ENCODE measurements around the gene OGG1.
A peak's percentile ranks its signal among the peaks of the same experiment; 100 is the strongest.

Gene OGG1

GRCh38 chr3:9729419-9729818 is 20.3 kb upstream of the OGG1 start:
- no peak for DNase-seq

- no peak for DNase-seq
Observed at GRCh38 chr3:9730657-9731205, 19.0 kb upstream of the OGG1 start.

GRCh38 chr3:9731206-9732079 is 18.3 kb upstream of the OGG1 start, which contains the start of gene BRPF1:
BRPF1 (plus strand) TSS chr3:9731735; CDS start chr3:9734141, 2,406 bp downstream.
- peak; percentile 100 for DNase-seq

DNA sequence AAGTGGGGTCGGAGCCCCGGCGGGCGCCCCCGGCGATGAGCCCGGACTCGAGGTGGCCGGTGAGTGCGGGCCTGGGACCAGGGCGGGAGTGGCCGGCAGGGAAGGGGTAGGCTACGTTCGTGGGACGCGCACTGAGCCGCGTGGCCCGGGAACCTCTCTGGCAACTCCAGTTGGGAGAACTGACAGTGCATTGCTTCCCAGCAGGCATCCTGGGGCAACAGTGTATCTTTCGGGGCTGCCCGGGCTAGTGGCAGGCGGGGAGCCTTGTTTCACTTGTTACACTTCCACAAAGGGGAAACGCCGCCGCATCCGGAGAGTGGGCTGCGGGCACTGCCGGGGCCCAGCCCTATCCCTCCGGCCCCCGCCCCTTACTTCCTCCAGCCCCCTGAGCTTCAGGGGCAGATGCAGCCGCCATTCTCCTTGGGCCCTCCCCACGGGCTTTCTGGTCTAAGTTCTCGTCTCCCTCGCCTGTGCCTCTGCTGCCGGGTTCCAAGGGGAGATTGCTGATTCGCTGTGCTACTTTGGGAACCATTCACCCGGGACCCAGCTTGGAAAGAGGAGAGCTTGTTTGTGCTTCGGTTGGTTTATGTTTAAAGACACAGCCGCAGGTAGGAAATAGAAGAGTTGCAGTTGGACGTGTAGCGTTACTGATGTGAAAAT is 17.5 kb upstream of the OGG1 start:
- DNase-seq = peak; percentile 56

DNA sequence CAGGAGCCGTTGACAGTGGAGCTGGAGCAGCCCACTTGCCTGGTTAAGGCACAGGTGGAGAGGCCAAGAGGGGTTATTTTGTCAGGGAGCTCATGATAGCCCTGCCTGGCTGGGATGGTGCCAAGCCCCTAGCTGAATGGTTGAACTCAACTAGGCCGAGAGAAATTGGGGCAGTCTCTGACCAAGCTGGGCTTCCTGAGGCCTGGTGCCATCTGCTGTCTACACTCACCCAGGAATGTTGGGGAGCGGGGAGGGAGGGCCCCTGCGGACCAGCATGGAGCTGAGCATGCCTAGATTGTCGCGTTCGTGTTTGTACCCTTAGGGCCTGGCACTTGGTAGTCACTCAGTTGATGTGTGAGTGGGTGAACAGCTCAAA is 17.0 kb upstream of the OGG1 start:
- no peak for DNase-seq

- DNase-seq = no peak
Observed at GRCh38 chr3:9736831-9737230, 12.9 kb upstream of the OGG1 start.

GRCh38 chr3:9739181-9739580 is 10.6 kb upstream of the OGG1 start:
- DNase-seq = no peak

DNA sequence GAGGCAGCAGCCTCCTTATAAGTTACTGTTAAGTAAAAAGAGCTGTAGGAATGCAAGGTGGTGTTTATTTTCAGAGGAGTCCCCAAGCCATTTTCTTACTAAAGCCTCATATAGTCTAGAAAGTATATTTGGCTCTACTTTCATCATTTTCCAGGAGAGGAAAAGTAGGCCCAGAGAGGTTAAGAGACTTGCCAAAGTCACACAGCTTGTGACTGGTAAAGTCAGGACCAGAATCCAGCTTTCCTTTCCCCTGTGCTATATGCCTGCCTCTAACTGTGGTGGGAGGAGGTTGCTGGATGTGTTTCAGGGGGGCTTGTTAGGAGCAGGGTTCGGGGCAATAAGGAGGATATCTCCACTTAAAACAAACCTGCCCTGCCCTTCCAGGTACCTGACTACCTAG is 7.2 kb upstream of the OGG1 start:
- DNase-seq = no peak

DNA sequence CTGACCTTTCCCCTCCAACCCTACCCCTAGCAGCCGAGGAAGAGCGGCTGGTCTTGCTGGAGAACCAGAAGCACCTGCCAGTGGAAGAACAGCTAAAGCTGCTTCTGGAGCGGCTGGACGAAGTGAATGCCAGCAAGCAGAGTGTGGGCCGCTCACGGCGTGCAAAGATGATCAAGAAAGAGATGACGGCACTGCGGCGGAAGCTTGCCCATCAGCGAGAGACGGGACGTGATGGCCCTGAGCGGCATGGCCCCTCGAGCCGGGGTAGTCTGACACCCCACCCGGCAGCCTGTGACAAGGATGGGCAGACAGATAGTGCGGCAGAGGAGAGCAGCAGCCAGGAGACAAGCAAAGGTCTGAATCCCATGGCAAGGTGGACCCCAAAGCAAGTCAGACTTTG is 6.2 kb upstream of the OGG1 start:
- DNase-seq = no peak

- no peak for DNase-seq
Observed at GRCh38 chr3:9744162-9744561, 5.6 kb upstream of the OGG1 start.

- no peak for DNase-seq
Observed at GRCh38 chr3:9745521-9745920, 4.2 kb upstream of the OGG1 start.

DNA sequence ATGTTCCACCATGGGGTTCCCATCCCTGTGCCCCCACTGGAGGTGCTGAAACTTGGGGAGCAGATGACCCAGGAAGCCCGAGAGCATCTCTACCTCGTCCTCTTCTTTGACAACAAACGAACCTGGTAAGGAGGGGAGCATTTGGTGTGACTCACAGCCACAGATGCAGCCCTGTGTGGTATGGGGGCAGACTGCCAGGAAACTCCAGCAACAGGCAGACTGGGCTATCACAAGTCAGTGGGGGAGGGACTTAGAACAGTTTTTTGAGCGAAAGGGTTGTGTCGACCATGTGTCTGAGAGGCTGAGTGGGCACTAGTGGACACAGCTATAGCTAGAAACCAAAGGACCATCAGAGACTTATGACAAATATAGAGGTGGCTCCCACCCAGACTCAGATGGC is 3.4 kb upstream of the OGG1 start:
- no peak for DNase-seq

GRCh38 chr3:9747267-9747666 is 2.5 kb upstream of the OGG1 start:
- DNase-seq = no peak

GRCh38 chr3:9748031-9748430 is 1.7 kb upstream of the OGG1 start:
- no peak for DNase-seq

- no peak for DNase-seq
Observed at GRCh38 chr3:9749296-9749644, 482 bp upstream of the OGG1 start.

DNA sequence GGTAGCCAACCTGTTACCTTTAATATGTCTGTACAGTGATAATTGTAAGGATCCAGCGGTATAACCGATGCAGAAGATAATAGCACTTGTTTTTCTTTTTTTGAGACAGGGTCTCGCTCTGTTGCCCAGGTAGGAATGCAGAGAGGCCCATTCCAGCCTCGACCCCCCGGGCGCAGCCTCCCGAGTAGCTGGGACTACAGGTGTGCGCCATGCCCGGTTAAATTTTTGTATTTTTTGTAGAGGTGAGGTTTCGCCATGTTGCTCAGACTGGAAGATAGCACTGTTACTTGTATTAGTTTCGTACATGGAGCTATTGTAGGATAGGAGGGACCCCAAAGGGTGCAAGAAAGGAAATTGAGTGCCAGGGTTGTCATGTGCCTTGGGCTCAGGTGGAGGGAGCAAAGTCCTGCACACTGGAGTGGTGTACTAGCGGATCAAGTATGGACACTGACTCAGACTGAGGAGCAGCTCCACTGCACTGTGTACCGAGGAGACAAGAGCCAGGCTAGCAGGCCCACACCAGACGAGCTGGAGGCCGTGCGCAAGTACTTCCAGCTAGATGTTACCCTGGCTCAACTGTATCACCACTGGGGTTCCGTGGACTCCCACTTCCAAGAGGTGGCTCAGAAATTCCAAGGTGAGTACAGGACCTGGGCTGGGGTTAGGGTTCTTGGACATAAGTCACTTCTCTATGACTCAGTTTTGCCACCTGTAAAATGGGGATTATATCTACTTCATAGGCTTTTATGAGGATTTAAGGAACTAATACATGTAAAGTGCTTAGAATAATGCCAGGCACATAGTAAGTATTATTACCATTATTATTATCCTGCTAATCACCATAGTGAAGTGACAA is 1.0 kb downstream of the OGG1 start:
- no peak for DNase-seq

GRCh38 chr3:9754678-9755077 is 4.9 kb downstream of the OGG1 start:
- DNase-seq = no peak

DNA sequence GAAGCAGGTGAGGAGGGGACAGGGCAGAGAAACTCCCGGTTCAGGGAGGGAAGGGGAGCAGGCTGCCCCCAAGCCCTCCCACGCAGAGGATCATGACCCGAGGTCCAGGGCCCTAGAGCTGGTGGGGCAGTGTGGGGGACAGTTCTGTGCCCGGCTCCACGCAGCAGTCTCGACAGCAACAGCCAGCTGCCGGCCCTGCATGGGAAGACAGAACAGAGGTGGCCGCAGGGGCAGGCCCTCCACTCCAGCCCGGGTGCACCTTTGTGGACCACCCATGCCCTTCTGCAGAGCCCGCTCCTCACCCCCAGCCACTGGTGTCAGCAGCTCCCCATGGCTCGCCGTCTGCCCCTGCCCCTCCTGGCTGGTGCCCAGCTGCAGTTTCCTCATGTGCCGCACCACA is 7.7 kb downstream of the OGG1 start:
- no peak for DNase-seq

DNA sequence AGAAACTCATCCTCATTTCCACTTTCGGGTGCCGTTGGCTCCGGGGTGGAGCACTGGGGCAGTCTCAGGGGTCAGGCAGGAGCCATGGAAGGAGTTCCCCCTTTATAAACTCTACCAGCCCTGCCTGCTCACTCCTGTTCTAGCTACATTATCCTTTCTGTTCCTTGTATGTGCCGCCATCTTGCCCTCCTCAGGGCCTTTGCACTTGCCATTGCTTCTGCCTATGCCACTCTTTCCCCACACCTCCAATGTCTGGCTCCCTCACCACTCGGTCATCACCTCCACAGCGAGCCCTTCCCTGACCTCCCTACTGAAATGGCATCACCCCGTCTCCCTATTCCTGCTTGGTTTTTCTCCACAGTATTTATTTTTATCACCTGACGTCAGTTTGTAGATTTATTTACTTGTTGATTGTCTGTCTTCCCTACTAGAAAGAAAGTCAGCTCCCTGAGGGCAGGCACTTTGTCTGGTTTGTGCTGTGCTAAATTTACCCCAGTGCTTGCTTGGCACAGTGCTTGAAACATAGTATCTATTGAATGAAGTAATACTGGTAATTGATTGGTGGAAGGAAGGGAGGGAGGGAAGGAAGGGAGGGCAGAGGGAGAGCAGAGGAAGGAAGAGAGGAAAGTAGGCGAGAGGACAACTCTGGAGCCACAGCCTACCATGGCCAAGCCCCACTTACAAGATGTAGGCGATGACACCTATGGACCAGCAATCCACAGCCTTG is 11.2 kb downstream of the OGG1 start:
- DNase-seq = no peak

GRCh38 chr3:9761919-9762318 is 12.2 kb downstream of the OGG1 start:
- no peak for DNase-seq

GRCh38 chr3:9762871-9763270 is 13.1 kb downstream of the OGG1 start:
- DNase-seq = no peak

DNA sequence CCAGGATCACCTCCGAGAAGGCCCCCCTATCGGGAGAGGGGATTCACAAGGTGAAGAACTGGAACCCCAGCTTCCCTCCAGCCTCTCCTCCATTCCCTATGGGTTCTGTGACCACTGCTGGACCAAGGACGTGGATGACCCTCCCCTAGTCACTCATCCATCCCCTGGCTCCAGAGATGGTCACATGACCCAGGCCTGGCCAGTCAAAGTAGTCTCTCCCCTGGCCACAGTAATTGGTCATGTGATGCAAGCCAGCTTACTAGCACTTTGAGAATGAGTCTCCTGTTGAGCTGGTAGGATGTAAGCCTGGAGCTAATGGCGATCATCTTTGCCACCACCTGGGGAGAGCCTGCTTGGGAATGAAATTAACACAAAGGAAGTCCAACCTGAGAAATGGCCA is 16.1 kb downstream of the OGG1 start:
- no peak for DNase-seq

DNA sequence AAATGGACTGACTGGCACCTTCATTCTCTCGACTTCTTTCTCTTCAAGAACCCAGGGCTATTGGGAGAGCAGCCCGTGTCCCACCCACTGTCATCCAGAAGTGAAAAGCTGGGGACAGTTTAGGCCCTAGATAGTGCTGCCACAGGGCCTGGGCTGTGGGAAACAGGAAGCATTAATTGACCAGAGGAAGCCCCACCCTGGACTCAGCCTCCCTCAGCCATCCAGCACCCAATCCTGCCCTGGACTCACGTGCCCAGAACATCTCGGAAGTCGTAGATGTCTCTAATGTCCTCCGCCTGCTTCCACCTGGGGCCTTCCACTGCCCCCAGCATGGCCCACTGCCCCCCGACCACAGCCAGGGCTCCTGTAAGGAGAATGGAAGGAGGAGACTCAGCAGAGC is 17.7 kb downstream of the OGG1 start:
- no peak for DNase-seq
